Endothelial cell of umbilical vein (primary cell): Measurements from ENCODE around the gene SLC35F3.

Experiments
- EZH2 ChIP-seq: IDR thresholded peaks from 2 replicates; pipeline ENCODE4 v1.6.1; 2012; ENCODE audit warnings: borderline replicate concordance, low read depth, mild to moderate bottlenecking, moderate library complexity, low read length, inconsistent platforms; ENCODE audit not compliant: severe bottlenecking
- FOS ChIP-seq: IDR thresholded peaks from 2 replicates; pipeline ENCODE4 v1.6.1; 2011; ENCODE audit warnings: mild to moderate bottlenecking, low read length, moderate library complexity, borderline replicate concordance; ENCODE audit not compliant: insufficient read depth
- GATA2 ChIP-seq: IDR thresholded peaks from 2 replicates; pipeline ENCODE4 v1.7.0; 2011; ENCODE audit warnings: low read depth, mild to moderate bottlenecking, moderate library complexity, mixed read lengths, low read length; ENCODE audit not compliant: insufficient read length, insufficient read depth
- JUN ChIP-seq: IDR thresholded peaks from 2 replicates; pipeline ENCODE4 v1.6.1; 2011; ENCODE audit warnings: borderline replicate concordance, low read depth; ENCODE audit not compliant: insufficient read length, insufficient read depth
- MAX ChIP-seq: IDR thresholded peaks from 2 replicates; pipeline ENCODE4 v1.6.1; 2011; ENCODE audit not compliant: insufficient read depth, insufficient read length
- MYC ChIP-seq: IDR thresholded peaks from one replicate; pipeline ENCODE4 v1.6.1; 2011; ENCODE audit warnings: mild to moderate bottlenecking, low read depth, low read length
- POLR2A ChIP-seq: IDR thresholded peaks from 2 replicates; pipeline ENCODE4 v1.6.1; 2012; ENCODE audit warnings: low read depth, mild to moderate bottlenecking, control low read depth, low read length
- POLR2AphosphoS5 ChIP-seq: IDR thresholded peaks from 2 replicates; pipeline ENCODE4 v1.6.1; 2012; ENCODE audit warnings: low read depth, mild to moderate bottlenecking, control low read depth, low read length, moderate library complexity; ENCODE audit not compliant: insufficient read depth
- TF ChIP-seq, protein P1 (sequence below), 2 donors: IDR thresholded peaks; 1 replicate in 1 of 2; 2 replicates in 1 of 2; pipeline ENCODE4 v1.5.1; 2011; ENCODE audit warnings: low read length in 2 of 2, mild to moderate bottlenecking in 2 of 2, moderate library complexity in 2 of 2, control low read depth in 1 of 2, inconsistent platforms in 1 of 2, low read depth in 1 of 2; ENCODE audit not compliant: insufficient read depth in 1 of 2; ENCODE audit errors: extremely low read depth in 1 of 2

DNA sequence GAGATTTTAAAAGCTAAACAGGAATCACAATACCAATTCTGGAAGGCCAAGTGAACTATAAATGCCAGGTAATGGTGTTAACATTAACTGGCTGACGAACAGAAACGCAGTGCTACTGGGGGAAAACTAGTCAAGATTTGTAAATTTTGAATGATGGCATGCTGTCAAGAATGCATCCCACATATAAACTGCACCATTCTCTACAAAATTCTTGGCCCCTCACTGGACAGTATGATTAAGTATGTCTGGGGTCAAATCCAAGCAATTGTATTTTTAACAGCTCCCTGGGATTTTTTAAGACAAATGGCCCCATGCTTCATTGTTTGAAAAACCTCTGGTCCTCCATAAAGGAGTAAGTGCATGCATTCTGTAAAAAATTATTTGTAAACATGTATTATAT lies 395.6 kb downstream of the SLC35F3 start:
- TF ChIP-seq, protein P1, sequence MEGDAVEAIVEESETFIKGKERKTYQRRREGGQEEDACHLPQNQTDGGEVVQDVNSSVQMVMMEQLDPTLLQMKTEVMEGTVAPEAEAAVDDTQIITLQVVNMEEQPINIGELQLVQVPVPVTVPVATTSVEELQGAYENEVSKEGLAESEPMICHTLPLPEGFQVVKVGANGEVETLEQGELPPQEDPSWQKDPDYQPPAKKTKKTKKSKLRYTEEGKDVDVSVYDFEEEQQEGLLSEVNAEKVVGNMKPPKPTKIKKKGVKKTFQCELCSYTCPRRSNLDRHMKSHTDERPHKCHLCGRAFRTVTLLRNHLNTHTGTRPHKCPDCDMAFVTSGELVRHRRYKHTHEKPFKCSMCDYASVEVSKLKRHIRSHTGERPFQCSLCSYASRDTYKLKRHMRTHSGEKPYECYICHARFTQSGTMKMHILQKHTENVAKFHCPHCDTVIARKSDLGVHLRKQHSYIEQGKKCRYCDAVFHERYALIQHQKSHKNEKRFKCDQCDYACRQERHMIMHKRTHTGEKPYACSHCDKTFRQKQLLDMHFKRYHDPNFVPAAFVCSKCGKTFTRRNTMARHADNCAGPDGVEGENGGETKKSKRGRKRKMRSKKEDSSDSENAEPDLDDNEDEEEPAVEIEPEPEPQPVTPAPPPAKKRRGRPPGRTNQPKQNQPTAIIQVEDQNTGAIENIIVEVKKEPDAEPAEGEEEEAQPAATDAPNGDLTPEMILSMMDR (IDR thresholded peaks at IDR 0.05; ENCODE audit: extremely low read depth in 1 of 2, insufficient read depth in 1 of 2, low read depth in 1 of 2, low read length in 2 of 2): no peak
- no peak for TF ChIP-seq EZH2
- TF ChIP-seq POLR2A: no peak
- TF ChIP-seq MAX: no peak
- no peak for TF ChIP-seq MYC
- TF ChIP-seq FOS: no peak
- TF ChIP-seq POLR2AphosphoS5: no peak
- no peak for TF ChIP-seq GATA2
- no peak for TF ChIP-seq JUN
